HG02571 (cell line): ENCODE data around the gene COL5A2.
A peak's percentile ranks its signal among the peaks of the same experiment; 100 is the strongest.

Experiments
- ATAC-seq: cut with Tn5 transposase; IDR thresholded peaks from one replicate; pipeline ENCODE4 v1.9.1; 2021; ENCODE audit warnings: mild to moderate bottlenecking, moderate library complexity; ENCODE audit not compliant: unreplicated experiment

The COL5A2 gene

GRCh38 chr2:189150033-189150432 lies 29.5 kb downstream of the COL5A2 start:
- ATAC-seq, result no peak

DNA sequence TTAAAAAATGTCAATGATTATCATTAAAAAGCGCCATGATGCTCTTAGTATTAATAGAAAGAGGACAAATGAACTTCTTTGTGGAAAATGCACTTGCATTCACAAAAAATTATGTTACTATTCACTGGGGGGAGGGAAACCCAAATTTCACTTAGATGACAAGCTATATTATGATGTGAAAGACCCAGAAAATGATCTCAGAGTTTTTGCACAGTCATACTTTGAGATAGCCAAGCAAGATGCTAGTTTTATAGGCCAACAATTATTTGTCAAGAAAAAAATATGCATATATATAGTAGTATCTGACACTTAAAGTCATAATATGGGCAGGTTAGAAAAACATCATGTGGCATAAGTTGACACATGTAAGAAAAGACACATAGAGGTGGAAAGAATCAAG lies 31.6 kb downstream of the COL5A2 start:
- no peak for ATAC-seq

DNA sequence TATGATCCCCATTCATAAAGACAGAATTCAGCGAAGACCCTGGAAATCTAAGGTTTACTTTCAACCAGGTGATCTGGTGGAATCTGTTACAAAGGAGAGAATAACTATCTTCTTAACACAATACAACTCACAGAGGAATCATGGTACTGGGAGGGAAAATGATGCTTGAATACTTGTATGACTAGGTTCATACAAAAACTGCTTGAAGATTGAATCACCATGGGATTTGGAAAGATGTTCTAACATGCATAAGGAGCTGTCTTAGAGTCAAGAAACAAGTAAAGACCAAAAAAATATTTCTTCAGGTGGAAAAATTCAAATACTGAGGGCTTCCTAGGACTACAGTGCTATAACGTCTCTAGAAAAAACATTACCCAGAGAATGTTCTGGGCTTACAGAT lies 32.2 kb downstream of the COL5A2 start:
- no peak for ATAC-seq

DNA sequence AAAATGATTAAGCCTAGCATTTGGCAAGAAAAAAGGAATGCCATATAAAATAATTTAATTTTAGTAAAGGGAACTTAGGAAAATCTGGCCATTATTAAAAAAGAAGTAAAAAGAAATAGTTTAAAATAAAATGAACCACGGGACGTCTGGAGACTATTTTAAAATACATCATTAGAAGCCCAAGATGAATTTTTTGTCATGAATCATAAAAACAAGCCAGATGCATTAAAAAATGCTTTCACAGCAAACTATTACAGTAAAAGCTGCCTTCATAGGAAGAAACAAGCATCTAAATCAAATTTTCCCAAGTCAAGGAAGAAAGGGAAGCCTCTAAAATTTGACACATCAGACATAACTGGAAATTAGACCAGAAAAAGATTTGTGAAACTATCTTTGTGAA lies 33.0 kb downstream of the COL5A2 start:
- no peak for ATAC-seq

DNA sequence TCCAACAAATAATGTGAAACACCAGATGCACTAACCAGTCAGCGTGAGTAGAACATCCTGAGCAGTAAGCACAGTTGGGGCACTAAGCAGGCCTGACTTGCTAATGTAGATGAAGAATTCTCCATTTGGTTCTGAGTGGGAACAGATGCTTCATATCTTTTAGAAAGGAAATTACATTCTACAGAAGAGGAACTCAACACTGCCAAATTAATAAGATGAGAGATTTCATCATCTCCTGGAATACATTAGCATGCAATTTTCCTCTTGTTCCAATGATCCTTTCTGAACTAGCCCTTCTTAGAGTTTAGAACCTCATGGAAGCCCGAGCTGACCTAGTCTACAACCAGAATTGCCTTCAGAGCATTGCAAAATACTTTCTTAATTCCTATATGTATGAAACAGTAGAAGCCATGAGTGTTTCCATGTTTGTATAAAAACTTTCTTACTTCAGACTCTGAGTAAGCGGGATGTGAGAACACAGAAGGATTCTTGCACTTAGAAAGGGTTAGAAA lies 34.8 kb downstream of the COL5A2 start:
- ATAC-seq, result no peak

DNA sequence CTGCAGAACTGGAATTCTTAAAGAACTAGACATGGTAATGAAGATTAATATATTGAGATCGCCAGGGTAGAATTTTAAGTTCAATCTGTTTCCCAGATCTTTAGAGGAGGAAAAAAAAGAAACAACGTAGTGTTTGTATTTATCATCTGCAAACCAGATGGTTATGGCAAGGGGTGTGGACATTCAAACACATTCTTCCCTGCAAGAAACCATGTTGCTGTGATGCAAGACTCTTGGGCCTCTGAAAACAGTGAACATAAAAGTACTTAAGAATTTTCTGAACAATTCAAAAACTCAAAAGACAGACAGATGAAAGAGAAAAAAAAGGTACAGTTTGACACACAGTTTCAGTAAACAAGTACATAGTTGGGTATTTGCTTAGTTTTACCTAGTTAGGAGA lies 35.6 kb downstream of the COL5A2 start:
- no peak for ATAC-seq

- ATAC-seq, result peak; percentile 94
Measured at GRCh38 chr2:189142893-189143759, 36.4 kb downstream of the COL5A2 start.

- no peak for ATAC-seq
Measured at GRCh38 chr2:189138800-189139199, 40.8 kb downstream of the COL5A2 start.

DNA sequence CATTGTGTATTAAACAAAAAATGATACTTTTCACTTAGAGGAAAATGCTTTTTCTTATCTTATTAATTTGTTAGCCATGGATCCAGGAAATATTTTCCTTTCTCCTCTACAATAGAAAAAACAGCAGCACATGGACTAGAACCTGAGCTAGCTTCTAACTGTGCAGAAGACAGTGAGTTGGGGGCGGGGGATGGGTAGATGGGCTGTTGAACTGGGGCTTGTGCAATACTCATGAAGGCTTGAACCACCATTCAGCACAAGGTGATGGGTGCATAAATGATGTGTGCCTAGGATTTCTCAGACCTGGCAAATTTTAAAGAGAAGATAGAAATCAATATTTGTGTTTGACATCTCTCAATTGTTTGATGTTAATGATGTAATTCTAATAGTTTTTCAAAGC lies 42.0 kb downstream of the COL5A2 start:
- ATAC-seq, result no peak

- ATAC-seq, result no peak
Measured at GRCh38 chr2:189134485-189134884, 45.1 kb downstream of the COL5A2 start.

GRCh38 chr2:189131991-189132390 lies 47.6 kb downstream of the COL5A2 start:
- no peak for ATAC-seq

- no peak for ATAC-seq
Measured at GRCh38 chr2:189129971-189130370, 49.6 kb downstream of the COL5A2 start.

DNA sequence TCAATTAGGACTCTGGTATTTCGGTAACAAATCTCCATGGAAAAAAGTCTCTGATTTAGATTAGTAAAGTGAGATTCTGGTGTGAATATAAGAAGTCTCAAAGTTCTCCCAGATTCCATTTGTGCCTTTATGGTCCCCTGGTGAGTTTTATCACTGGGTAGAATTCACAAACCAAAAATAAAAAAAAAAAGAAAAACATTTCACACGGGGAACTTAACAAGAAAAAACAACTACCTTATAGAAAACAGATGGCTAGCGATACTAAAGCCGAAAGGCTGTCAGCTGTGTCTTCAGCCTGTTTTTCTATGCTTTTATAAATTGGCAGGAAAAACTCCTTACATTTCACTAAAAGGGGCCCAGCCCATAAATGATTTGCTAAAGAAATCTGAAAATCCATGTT lies 50.6 kb downstream of the COL5A2 start:
- ATAC-seq, result no peak

DNA sequence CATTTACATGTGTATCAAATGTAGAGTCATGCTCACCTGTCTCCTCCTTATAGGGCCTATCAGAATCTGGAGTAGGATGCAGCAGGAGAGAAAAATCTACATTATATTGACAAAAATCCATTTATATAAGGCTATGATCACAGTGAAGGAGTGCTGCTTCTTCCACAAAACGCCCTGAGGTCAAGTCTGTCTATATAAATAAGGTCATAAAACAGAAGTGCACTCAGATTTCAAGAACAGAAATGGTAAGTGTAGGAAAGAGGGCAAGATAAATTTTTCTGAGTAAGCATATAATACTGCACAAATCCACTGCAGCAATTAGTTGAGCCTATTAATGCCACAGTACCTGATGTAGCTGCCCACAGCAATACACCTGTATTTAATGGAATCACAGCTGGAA lies 51.8 kb downstream of the COL5A2 start:
- no peak for ATAC-seq

DNA sequence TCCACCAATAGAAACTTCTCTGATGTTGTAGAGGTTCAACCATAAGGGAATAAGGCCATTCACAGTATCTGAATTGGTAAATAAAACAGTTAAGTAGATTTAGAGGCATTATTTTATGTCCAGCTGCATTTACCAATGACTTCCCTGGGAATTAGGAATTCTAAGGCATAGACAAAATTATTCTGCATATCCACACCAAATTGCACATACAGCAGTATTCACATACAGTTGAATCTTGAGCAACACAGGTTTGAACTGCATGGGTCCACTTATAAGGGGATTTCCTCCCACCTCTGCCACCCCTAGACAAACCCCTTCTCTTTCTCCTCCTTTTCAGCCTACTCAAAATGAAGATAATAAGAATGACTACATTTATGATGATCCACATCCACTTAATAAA lies 54.4 kb downstream of the COL5A2 start:
- ATAC-seq, result no peak

- no peak for ATAC-seq
Measured at GRCh38 chr2:189124175-189124574, 55.4 kb downstream of the COL5A2 start.

DNA sequence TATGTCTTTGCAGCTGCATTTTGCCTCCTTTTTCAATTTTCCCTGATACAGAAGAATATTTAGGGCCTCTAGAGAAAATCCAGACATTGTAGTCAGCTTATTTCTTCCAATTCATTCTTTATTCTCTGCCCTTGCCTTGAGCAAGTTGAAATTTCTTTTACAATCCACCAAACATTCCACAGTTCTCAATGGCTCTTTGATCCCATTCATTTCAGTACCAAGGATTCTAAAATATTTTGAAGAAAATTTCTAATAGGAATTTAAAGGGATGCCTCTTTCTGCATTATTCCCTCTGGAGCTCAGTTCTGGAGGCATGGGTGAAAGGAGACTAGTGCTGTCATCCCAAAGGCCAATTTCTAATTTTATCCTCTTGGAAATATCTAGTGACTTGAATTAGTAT lies 61.2 kb downstream of the COL5A2 start:
- no peak for ATAC-seq

- ATAC-seq, result no peak
Measured at GRCh38 chr2:189116979-189117378, 62.6 kb downstream of the COL5A2 start.

DNA sequence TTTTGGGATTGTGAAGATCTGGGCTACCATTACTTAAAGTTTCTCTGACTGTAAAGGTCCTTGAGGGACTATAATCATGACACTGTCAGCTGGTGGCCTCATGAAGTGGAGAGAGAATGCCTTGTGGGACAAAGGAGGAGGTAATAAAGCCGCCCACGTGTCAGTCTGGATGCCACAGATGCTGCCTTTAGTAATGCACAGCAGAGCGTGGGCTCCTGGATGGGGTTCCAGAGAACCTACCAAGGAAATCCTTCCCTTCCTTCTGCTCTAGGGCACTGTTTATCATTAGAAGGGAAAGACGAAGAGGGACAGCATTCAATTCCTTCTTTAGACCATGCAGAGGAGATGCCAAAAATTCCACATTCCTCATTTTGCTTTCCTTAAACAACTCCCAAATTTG lies 63.5 kb downstream of the COL5A2 start:
- no peak for ATAC-seq

- ATAC-seq, result no peak
Measured at GRCh38 chr2:189115126-189115525, 64.4 kb downstream of the COL5A2 start.

DNA sequence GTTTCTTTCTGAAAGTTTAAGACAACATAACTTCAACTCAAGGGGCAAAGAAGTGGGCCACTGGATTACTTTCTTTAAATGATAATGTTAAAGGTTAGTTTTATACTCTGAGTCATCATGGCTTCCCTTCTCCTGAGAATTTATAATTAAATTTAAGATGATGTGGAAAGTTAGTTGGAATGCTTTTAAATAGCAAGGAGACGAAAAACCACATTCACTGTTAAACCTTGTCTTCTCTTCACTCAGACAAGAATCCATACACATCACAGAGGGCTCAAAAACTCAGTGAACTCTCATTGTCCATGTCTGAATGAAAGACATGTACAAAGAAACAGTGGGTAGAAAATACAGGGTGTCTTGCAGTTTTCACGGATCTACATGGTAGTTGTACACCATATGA lies 65.6 kb downstream of the COL5A2 start:
- ATAC-seq, result no peak

- ATAC-seq, result no peak
Measured at GRCh38 chr2:189111063-189111715, 68.4 kb downstream of the COL5A2 start.
